G401 (cell line): Measurements from ENCODE around the gene CPSF4L. TPM values are rescaled to one million over a fixed set of nuclear protein-coding genes. Genes with fewer than 3 reads are reported as not detected.
"Not testable (repeated sequence)": the region's sequence is repeated elsewhere in the genome, so short reads cannot be mapped to it uniquely, and the experiment has no call there.

ENCODE experiments used
- DNase-seq: peaks from one replicate; pipeline ENCODE4 v3.0.0-alpha.2; 2015; ENCODE audit warnings: low spot score
- in situ Hi-C: cut with HindIII; loops from 2 replicates; pipeline ENCODE4 v1.10.0; 2016; ENCODE audit warnings: low sequenced_read_pairs, mixed read lengths
- total RNA-seq: library from RNA; depleted of rRNA; stranded (reverse); fragments of >200 nt; shearing (Covaris generic); gene quantifications from 2 replicates; pipeline ENCODE4 v1.2.3, GENCODE V29; 2014; rRNA removed

CPSF4L gene, protein sequence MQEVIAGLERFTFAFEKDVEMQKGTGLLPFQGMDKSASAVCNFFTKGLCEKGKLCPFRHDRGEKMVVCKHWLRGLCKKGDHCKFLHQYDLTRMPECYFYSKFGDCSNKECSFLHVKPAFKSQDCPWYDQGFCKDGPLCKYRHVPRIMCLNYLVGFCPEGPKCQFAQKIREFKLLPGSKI
- total RNA-seq = 0.14 TPM in 1 of 2 replicates, not detected in the other

DNA sequence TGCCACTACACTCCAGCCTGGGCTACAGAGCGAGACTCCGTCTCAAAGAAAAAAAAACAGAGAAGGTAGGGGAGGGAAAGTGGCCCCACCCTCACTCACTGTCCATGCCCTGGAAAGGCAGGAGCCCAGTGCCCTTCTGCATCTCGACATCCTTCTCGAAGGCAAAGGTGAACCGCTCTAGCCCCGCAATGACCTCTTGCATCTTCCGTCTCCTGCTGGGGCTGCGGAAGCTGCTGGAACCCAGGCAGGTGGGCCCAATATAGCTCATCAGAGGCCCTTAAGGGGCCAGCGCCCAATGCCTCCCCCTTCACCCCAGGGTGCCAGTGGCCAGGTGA is at the start of gene CPSF4L:
Gene CPSF4L (minus strand): TSS at position 264 of the 335 bp plus-strand sequence. CDS start 62 bp downstream, at position 202.
- in situ Hi-C loops = no loop called here
- no peak for DNase-seq

DNA sequence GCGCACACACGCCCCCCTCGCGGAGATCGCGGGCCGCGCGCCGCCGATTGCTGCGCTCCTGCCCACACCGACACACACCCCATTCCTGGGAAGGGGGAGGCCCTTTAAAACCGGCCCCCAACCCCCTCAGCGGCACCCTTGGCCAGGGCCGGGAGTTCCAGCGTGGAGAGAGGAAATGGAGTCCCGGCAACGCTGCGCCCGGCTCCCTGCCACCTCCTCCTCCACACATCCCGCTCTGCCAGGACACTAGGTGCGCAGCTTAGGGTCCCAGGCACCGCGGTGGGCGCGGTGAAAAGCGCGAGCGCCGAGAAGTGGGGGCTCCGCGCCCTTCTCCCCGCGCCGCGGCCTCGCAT is 49.7 kb upstream of the CPSF4L start:
- DNase-seq = no peak
- in situ Hi-C loops = no loop called here

DNA sequence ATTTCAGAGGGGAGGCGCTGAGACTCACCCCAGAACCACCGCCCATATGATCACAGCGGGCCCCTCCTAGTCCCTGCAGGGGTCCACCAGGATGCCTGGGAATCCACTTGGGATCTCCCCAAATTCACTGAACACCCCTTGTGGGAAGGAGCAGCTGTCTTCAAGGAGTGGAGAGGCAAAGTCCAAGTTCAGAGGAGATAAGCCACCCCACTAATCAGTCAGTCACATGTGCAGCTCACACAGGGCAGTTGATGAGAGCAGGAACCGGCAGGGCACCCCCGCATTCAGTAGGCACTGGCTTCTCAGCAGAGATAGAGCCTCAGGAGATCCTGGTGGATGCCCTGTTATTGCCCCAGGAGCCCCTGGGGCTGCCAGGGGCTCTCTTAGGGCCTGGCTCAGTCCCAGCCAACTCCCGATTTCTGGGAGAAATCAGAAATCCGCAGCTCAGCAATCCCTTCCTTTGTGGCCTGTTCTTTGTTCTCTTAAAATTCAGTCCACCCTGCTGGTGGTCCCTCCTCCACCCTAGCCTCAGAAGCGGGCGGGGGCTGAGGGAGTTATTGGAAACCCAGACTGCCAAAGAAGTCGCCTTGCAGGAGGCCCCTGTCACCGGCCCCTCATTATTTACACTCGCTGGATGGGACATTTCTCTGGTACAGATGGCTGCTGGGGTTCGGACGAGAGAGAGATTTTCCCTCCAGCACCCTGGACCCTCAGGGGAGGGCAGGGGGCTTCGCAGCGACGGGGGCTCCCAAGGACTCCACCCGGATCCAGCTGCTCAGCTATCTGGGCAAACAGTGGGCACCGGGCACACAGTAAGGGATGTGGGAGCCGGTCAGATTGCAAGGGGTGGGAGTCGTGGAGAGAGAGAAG is 48.3 kb upstream of the CPSF4L start:
- in situ Hi-C loops = no loop called here
- no peak for DNase-seq

DNA sequence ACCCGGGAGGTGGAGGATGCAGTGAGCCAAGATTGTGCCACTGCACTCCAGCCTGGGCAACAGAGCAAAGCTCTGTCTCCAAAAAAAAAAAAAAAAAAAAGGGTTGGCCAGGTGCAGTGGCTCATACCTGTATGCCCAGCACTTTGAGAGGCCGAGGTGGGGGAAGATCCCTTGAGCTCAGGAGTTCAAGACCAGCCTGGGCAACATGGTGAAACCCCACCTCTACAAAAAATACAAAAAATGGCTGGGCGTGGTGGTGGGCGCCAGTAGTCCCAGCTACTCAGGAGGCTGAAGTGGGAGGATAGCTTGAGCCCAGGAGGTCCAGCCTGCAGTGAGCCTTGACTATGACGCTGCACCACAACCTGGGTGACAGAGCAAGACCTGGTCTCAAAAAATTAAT is 47.3 kb upstream of the CPSF4L start:
- DNase-seq, in situ Hi-C loops: not testable (repeated sequence)

DNA sequence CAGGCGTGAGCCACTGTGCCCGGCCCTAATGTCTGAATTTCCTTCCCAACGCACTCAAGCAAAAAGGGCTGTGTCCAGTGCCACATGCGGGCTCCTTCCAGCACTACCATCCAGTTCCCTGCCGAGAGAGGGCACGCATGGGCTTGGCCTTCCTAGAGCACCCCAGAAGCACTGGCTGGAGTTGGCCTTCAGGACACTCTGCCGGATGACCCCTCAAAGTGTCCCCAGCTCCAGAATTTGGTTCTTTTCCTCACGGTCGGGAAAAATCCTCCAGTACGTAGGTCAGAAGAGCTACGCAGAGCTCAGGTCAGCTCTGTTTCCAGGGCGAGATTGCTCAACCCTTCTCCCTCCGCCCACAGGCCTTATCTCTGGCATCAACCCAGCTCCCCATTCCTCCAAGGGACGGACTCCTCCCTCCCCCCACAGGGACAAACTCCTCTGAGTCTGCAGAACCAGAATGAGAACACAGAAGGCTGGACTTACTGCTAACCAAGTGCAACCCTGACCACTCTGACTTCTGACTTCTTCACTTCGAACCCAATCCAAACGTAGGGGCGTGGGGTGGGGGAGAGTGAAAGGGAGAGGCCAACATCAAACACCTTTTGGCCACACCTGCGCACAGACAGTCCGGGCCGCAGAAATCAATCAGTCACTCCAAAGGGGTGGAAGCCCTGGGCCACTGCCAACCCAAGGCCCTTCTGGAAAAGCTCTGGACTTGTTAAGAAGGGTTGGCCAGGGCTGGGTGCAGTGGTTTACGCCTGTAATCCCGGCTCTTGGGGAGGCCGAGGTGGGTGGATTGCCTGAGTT is 46.5 kb upstream of the CPSF4L start:
- in situ Hi-C loops = no loop called here
- no peak for DNase-seq

DNA sequence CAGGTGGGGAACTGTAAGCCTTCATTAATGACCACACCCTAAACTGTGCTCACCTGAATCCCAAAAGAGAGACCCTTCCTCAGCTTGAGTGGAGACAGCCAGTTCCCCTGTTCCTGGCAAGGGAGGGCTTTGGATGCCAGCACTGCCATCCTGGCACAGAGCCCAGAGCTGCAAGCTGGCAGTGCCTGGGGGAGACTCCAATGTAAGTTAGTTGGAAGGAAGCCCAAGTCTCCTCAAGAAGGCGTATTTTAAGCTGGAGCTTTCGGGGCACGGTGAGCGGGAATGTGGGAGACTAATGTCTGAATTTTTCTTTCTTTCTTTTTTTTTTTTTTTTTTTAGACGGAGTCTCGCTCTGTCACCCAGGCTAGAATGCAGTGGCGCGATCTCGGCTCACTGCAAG is 45.5 kb upstream of the CPSF4L start:
- in situ Hi-C loops = no loop called here
- peak; percentile 74 for DNase-seq

DNA sequence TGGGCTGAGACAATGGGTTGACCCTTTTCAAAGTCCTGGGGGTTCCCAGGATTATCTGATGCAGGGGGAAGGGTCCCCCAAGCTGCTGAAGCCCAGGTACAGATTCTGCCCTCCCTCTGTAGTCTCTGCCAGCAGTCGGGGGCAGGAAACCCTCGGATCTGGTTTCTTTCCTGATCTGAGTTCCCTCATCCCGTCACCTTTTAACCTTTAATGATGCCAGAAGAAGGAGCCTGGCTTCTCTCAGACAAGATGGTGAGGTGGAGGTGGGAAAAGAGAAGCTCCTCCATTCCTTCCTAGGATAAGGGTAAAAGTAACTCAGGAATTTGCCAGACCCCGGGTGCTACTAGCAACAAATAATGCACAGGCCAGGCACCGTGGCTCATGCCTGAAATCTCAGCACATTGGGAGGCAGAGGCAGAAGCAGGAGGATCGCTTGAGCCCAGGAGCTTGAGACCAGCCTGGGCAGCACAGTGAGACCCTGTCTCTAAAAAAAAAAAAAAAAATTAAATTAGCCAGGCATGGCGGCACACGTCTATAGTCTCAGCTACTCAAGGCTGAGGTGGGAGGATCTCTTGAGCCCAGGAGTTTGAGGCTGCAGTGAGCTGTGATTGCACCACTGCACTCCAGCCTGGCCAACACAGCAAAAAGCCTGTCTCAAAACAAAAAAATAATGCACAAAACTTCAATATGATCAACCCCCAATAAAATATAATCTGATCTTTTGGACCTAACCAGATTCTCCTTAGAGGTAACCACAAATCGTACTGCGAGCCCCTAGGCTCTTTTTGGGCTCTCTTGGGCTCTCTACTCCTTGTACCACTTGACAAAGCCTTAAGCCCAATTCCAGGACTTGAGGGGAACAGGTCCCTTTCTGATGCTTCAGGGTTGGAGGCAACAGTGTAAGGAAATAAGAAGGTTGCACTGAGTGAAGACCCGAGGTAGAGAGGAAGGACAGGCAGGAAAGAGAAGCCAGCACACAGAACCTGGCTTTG is 44.5 kb upstream of the CPSF4L start:
- in situ Hi-C loops = no loop called here
- DNase-seq = no peak

DNA sequence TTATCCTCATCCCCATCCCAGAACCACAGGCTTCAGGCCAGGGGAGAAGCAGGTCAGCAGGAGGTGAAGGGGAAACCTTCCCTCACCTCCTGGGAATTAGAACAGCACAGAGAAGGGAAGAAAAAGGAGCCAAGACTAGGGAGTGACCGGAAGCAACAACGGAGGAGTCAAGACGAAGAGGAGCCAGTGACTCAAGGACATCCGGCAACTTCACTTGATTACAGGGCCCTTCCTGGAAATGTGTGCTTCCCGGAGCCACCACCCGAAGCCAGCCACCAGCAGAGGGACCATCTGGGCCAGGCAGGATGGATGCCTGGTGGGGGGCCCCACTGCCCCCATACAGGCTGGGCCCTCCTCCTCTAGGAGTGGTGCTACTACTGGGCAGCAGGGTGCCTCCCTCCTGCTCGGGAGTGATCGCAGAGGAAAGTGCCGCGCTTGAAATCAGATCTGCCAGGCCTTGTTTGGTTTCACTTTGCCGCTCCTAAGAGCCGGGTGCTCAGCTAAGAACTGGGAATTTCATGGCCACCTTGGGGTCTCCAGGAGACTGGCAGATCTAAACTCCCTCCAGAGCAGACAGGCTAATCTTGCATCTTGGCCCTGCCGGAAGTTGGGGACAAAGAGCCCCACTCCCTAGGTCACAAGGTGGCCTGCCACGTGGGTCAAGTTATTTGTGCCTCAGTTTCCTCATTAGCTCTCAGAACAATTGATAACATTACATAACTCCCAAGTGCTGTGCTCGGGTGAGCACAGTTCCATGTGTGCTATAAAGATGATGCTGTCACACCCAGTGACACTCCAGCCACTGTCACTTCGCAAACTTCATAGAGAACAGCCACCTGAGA is 43.5 kb upstream of the CPSF4L start:
- peak; percentile 64 for DNase-seq
- in situ Hi-C loops = no loop called here

DNA sequence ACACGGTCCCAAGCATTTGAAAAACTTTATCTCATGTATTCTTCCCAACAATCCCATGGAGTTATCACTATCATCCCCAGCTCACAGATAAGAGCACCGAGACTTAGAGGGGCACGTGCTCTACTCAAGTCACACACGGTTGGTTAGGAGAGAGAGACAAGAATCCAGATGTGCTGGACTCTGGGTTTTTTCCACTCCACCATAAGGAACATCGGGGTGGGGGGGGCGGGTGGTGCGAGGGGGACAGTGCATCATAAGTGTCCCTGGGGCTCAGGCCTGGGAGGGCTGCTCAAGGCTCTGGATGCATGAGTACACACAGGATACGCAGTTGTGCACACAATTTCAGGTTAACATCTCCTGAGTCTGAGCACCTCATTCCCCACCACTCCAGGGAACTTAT is 42.8 kb upstream of the CPSF4L start:
- in situ Hi-C loops = no loop called here
- DNase-seq = no peak

DNA sequence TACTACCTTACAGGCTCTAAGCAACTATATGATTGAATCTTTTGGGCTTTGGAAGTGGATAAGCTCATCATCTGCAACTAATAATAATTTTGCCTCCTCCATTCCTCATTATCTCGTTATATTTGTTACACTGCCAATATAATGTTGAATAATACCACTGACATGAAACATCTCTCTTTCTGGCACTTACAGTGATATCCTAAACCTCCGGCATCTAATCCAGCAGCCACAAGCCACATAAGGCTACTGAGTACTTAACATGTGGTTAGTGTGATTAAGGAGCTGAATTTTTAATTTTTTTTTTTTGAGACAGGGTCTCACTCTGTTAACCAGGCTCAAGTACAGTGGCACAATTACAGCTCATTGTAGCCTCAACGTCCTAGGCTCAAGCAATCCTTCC is 40.5 kb upstream of the CPSF4L start:
- in situ Hi-C loops = no loop called here
- DNase-seq = no peak

DNA sequence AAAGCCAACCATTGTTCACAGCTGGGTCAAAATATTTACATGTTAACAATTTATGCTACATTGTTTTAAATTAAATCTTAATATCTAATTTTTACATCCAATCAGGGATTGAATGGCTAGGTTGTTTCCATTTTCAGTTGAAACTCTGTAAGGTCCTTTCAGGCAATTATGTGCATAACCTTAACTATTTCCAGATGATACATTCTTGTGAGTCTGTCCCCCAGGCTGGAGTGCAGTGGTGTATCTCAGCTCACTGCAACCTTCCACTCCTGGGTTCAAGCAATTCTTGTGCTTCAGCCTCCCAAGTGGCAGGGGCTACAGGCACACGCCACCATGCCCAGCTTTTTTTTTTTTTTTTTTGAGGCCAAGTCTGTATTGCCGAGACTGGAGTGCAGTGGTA is 39.7 kb upstream of the CPSF4L start:
- DNase-seq = no peak
- in situ Hi-C loops = no loop called here

DNA sequence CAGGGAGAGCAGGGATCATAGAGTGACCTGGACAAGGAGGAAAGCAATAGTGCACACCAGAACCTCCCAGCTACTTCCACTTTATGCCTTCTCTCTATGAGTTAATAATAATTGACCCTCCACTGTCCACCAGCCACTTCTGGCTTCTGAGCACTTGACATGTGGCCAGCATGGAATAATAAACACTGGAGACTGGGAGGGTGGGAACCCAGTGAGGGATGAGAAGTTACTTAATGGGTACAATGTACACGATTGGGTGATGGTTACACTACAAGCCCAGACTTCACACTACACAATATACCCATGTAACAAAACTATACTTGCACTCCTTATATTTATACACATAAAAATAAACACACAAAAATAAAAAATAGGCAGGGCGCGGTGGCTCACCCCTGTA is 38.7 kb upstream of the CPSF4L start:
- DNase-seq = no peak
- in situ Hi-C loops = no loop called here

DNA sequence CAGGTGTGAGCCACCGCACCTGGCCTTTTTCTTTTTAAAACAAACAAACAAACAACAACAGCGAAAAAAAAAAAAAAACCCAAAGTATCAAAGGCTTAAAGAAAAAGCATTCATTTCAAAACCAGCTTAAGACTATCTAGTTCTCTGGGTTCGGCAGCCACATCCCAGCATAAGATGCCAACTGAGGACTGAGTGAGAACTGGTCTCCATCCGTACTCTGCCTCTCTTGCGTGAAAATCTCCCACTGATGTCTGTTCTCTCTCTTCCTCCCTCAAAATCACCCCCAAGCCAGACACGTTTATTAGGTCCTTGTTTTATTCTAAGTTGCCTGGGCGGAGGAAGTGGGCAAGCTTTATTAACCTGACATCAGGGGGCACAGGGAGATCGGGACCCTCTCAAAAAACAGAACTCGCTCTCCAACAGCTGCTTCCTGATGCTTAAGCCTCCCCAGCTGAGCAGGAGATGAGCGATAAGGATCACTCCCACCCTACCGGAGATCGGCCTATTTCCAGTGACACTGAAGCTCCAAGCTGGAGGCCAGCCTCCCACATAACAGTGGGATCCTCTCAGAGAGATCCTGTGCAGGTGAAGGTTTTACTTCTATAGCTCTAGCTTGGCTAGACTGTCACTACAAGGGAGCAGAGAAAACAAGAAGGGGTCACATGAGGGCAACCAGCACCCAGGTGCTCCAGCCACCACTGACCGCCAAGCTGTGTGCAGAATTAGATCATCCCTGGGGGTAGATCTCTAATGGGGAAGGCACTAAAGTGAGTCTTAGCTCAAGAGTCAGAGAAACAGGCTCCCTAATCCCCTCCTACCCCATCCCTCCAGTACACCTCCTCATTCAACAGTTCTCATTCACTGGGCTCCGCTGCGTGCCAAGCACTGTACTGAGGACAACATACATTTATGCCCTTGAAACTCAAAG is 36.5 kb upstream of the CPSF4L start:
- no peak for DNase-seq
- in situ Hi-C loops = no loop called here

DNA sequence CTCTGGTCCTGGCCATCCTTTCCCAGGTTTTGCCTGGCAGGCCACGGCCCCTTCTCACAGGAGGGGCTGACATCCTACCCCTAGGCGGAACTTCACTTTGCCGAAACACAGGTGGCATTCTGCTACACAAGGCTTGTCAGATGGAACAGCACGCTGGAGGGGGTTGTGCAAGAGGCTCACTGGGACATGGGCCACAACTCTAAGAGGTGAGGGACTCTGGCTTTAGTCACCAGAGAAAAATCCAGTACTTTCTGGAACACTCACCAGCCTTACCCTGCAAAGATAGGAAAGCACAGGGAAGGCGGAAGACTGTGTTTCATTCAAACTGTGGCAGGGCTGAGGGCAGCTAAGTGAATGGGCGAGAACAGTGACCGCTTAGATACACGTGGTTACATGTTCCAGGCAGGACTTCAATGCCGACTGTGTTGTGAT is 31.8 kb upstream of the CPSF4L start:
- peak; percentile 73 for DNase-seq
- in situ Hi-C loops = no loop called here

DNA sequence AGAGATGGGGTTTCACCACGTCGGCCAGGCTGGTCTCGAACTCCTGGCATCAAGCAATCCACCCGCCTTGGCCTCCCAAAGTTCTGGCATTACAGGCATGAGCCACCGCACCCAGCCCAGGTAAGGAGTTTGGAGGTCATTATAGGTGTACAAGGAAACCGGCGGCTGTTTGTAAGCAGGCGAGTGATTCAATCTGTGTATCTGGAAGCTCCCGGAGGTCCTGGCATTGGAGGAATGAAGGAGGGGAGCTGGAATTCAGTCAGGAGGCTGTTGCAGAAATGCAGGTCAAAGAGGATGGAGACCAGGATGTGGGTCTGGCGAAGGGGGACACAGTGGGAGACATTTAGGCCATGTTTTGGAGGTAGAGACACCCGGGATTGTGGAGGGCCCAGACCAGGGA is 31.4 kb upstream of the CPSF4L start:
- in situ Hi-C loops = no loop called here

DNA sequence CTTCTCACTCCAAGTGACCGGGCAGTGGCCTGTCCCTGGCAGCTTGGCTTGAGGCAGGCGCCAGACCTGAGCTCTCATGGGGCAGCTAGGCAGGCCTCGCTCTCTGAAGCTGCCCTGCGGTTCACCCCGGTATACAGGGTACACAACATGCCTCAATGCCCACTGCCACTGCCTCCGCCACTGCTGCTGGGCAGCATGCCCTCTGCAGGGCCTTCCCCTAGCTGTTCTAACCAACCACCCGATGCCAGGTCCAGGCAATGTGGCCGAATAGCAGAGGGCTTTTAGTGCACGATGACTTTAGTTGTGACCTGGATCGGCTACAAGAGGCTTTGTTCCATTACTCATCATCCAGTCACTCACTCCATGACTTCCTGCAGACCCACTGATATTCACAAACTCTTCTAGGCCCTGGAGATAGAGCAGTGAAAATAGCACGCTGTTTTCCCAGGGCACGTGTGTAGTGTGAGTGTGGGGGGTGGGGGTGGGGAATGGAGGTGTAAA is 30.4 kb upstream of the CPSF4L start:
- in situ Hi-C loops = no loop called here

More for the DNA sequence above, 31.4 kb upstream of the CPSF4L start:
- no peak for DNase-seq

DNA sequence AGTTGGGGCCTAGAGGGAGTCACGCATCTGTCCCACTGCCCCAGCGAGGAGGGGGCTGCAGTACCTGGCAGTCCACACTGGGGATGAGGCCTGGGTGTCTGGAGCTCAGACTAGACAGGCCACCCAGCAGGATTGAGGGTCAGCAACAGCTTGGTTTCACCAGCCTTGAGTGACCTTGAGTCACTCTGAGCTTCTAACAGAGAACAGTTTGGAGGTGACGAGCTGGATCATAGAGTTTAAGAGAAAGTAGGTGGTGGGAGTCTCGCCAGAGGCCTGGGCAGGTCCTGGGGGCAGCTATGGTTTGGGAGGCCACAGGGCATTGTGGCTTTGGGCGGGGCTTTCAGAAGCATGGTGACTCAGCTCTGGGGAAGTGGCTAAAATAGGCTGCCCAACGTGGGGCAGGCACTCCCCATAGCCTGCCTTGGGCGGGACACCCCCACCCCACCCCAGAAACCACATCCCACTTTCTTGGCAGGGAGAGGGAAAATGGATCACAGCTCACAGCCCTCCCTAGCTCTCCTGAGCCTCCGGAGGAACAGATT is 29.7 kb upstream of the CPSF4L start:
- in situ Hi-C loops = no loop called here
- no peak for DNase-seq

More for the DNA sequence above, 30.4 kb upstream of the CPSF4L start:
- DNase-seq = no peak
